OCI-LY3 (cell line): ENCODE results near the gene USF1.

Source experiments
- H2AFZ ChIP-seq: fragments of 200-600, 300-600 bp; shearing (Covaris generic); 2 replicates; pipeline ENCODE4 v1.6.0; 2014; ENCODE audit warnings: antibody characterized with exemption, low read depth, low read length
- H3K27ac ChIP-seq: fragments of 200-600, 300-600 bp; sonication (generic); 2 replicates; pipeline ENCODE4 v1.5.1; 2014; ENCODE audit warnings: mild to moderate bottlenecking, low read length, moderate library complexity, mixed read lengths
- H3K27me3 ChIP-seq: fragments of 200-600, 300-600 bp; sonication (generic); 2 replicates; pipeline ENCODE4 v1.6.1; 2014; ENCODE audit warnings: low read depth, low read length, mixed read lengths
- H3K36me3 ChIP-seq: fragments of 200-600, 300-600 bp; sonication (generic); replicated peaks from 2 replicates; pipeline ENCODE3; 2014; ENCODE audit warnings: low read depth, low read length, mixed read lengths
- H3K4me1 ChIP-seq: fragments of 300-600, 200-600 bp; sonication (generic); 2 replicates; pipeline ENCODE4 v1.6.1; 2014; ENCODE audit warnings: low read length, mixed read lengths
- H3K4me2 ChIP-seq: fragments of 200-600, 300-600 bp; sonication (generic); 2 replicates; pipeline ENCODE4 v1.6.1; 2014; ENCODE audit warnings: low read length, mixed read lengths
- H3K4me3 ChIP-seq: fragments of 300-600, 200-600 bp; sonication (generic); 2 replicates; pipeline ENCODE4 v1.5.1; 2014; ENCODE audit warnings: antibody characterized with exemption, mild to moderate bottlenecking, low read length, moderate library complexity
- H3K79me2 ChIP-seq: fragments of 300-600, 200-600 bp; shearing (Covaris generic); 2 replicates; pipeline ENCODE4 v1.6.1; 2014; ENCODE audit warnings: mild to moderate bottlenecking, low read length, mixed read lengths
- H3K9ac ChIP-seq: fragments of 300-600, 200-600 bp; shearing (Covaris generic); 2 replicates; pipeline ENCODE4 v1.6.0; 2014; ENCODE audit warnings: mild to moderate bottlenecking, low read length, moderate library complexity
- H3K9me3 ChIP-seq: fragments of 200-600, 300-600 bp; shearing (Covaris generic); 2 replicates; pipeline ENCODE4 v1.6.1; 2014; ENCODE audit warnings: low read length, mixed read lengths; ENCODE audit not compliant: insufficient read depth
- H4K20me1 ChIP-seq: fragments of 200-600, 300-600 bp; sonication (generic); 2 replicates; pipeline ENCODE4 v1.6.1; 2016; ENCODE audit warnings: low read length, mixed read lengths; ENCODE audit not compliant: insufficient read depth
- EZH2phosphoT487 ChIP-seq: fragments of 200-600 bp; shearing (Covaris generic); IDR thresholded peaks from 2 replicates; pipeline ENCODE4 v1.6.1; 2018; ENCODE audit warnings: antibody characterized with exemption, mixed run types, low read depth
- TF ChIP-seq, protein P1 (sequence below): fragments of 200-600, 300-600 bp; sonication (generic); IDR thresholded peaks from 2 replicates; pipeline ENCODE4 v1.5.1; 2014; ENCODE audit warnings: antibody characterized with exemption, low read length, low read depth

Gene USF1

DNA sequence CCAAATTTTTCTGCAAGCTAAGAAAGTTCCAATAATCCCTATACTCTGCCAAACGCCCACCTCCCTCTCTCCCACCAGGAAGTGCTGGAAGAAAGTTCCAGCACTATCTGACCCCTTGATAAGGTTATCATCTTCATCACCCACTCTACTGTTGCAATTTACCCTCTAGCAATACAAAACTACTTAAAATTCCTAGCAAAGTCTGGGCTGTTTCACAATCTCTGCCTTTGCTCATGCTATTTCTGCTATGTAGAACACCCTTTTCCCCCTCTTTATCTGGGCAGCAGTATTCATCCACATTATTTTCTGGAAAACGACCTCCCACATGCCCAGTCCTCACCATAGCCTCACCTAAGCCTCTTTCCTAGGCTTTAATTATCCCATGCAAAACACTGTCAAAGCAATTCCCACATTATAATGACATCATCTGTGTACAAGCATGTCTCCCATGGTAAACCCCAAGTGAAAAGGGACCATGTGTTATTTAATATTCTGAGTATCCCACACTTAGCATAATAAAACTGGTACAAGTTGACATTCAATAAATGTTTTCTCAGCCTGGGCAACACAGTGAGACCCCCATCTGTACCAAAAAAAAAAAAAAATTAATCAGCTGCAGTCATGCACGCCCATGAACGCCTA is 36.8 kb downstream of the USF1 start:
- Histone ChIP-seq H3K27ac (no peak overlapping the region), H3K36me3 (no peaks in the 10 kb centered on the region), H2AFZ (no peak overlapping the region), H3K9ac (no peak overlapping the region), H3K27me3 (no peaks in the 10 kb centered on the region), H3K79me2 (no peaks in the 10 kb centered on the region), H3K9me3 (no peaks in the 10 kb centered on the region), H4K20me1 (no peaks in the 10 kb centered on the region), H3K4me1 (peaks cover 13% of the 10 kb centered on the region), H3K4me3 (no peak overlapping the region), H3K4me2 (no peak overlapping the region)
- TF ChIP-seq EZH2phosphoT487, result no peak
- TF ChIP-seq, protein P1, sequence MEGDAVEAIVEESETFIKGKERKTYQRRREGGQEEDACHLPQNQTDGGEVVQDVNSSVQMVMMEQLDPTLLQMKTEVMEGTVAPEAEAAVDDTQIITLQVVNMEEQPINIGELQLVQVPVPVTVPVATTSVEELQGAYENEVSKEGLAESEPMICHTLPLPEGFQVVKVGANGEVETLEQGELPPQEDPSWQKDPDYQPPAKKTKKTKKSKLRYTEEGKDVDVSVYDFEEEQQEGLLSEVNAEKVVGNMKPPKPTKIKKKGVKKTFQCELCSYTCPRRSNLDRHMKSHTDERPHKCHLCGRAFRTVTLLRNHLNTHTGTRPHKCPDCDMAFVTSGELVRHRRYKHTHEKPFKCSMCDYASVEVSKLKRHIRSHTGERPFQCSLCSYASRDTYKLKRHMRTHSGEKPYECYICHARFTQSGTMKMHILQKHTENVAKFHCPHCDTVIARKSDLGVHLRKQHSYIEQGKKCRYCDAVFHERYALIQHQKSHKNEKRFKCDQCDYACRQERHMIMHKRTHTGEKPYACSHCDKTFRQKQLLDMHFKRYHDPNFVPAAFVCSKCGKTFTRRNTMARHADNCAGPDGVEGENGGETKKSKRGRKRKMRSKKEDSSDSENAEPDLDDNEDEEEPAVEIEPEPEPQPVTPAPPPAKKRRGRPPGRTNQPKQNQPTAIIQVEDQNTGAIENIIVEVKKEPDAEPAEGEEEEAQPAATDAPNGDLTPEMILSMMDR, result no peak

DNA sequence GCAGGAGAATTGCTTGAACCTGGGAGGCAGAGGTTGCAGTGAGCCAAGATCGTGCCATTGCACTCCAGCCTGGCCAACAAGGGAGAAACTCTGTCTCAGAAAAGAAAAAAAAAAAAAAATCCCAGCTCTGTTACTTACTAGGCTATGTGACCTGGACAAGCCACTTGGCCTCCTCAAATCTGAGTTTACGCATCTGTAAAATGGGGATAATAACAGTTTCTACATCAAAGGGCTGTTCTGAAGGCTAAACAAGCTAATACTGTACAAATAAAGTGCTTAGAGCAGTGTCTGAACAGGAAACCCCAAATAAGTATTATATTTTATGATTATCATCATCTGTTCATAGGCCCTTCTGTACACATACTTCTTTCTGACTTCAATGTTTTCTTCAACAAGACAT is 38.4 kb downstream of the USF1 start:
- Histone ChIP-seq H3K79me2 (no peaks in the 10 kb centered on the region), H2AFZ (no peak overlapping the region), H4K20me1 (no peaks in the 10 kb centered on the region), H3K4me2 (no peak overlapping the region), H3K27me3 (no peaks in the 10 kb centered on the region), H3K4me1 (peaks cover 2% of the 10 kb centered on the region; the same call in 1 of the 2 replicates), H3K27ac (no peak overlapping the region), H3K9me3 (no peaks in the 10 kb centered on the region), H3K9ac (no peak overlapping the region), H3K36me3 (no peaks in the 10 kb centered on the region), H3K4me3 (no peak overlapping the region)
- no peak for TF ChIP-seq EZH2phosphoT487
- TF ChIP-seq, protein P1, result no peak

DNA sequence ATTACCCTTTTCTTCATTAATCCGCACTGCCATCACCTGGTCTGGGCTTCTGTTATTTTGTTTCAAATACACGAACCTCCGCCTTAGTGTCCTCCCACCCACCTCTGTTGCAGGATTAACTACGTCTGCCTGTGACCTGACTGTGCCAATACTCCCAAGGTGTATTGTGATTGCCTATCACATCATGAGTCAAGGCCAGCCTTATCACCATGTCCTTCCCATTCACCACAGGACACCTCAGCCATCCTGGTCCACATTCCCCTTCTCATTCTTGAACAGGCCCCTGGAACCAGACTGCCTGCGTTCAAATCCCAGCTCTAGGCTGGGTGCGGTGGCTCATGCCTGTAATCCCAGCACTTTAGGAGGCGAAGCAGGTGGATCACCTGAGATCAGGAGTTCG is 39.2 kb downstream of the USF1 start:
- H3K27ac ChIP-seq, result no peak overlapping the region
- no peaks in the 10 kb centered on the region for H3K27me3 ChIP-seq
- no peaks in the 10 kb centered on the region for H3K9me3 ChIP-seq
- H3K79me2 ChIP-seq, result no peaks in the 10 kb centered on the region
- H4K20me1 ChIP-seq, result no peaks in the 10 kb centered on the region
- H3K36me3 ChIP-seq, result no peaks in the 10 kb centered on the region
- TF ChIP-seq, protein P1, result no peak
- no peak for TF ChIP-seq EZH2phosphoT487
- H2AFZ ChIP-seq, result no peak overlapping the region
- H3K4me1 ChIP-seq, result peaks cover 10% of the 10 kb centered on the region; the same call in 1 of the 2 replicates
- no peak overlapping the region for H3K9ac ChIP-seq
- H3K4me2 ChIP-seq, result no peak overlapping the region
- no peak overlapping the region for H3K4me3 ChIP-seq

DNA sequence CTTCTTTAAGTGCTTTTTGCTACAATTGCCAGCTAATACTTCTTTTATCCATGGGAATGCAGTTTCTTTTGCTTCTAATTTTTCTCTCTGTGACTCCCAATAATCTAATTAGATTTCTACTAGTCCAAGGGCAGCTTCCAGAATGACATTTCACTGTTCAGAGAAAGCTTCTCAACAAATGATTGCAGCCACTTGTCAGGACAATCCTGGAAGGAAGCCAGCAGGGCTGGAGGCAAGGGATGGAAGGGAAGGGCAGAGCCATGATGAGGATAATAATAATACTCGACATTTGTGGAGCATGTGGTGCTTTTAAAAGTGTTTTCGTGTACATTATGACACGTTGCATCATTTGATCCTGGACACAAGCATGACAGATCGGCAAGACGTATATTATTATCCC is 44.3 kb downstream of the USF1 start:
- no peaks in the 10 kb centered on the region for H3K27me3 ChIP-seq
- H3K79me2 ChIP-seq, result no peaks in the 10 kb centered on the region
- H3K27ac ChIP-seq, result no peak overlapping the region

More for the DNA sequence above, 44.3 kb downstream of the USF1 start:
- H2AFZ ChIP-seq, result no peak overlapping the region
- H4K20me1 ChIP-seq, result no peaks in the 10 kb centered on the region
- TF ChIP-seq EZH2phosphoT487, result no peak
- TF ChIP-seq, protein P1, result no peak
- no peak overlapping the region for H3K9ac ChIP-seq
- H3K4me2 ChIP-seq, result no peak overlapping the region
- H3K4me1 ChIP-seq, result peaks cover 11% of the 10 kb centered on the region; the same call in 1 of the 2 replicates
- no peaks in the 10 kb centered on the region for H3K36me3 ChIP-seq
- no peaks in the 10 kb centered on the region for H3K9me3 ChIP-seq
- no peak overlapping the region for H3K4me3 ChIP-seq
